BJ (cell line): ENCODE measurements around the gene ANKRD55. TPM values are rescaled to one million over a fixed set of nuclear protein-coding genes. Genes with fewer than 3 reads are reported as not detected.
"Not testable (repeated sequence)": the region's sequence is repeated elsewhere in the genome, so short reads cannot be mapped to it uniquely, and the experiment has no call there.

Source experiments
- CTCF ChIA-PET: fragments of 350-600 bp; formaldehyde crosslinking; extraction: SDS; loops from one replicate; lab custom pipeline; 2021; ENCODE audit warnings: antibody characterized with exemption, inconsistent platforms; lab: Yijun Ruan, JAX
- POLR2A ChIA-PET: fragments of 300-600 bp; sonication (Branson Sonifier 250); formaldehyde crosslinking; extraction: SDS; loops from one replicate; lab custom pipeline; 2021; ENCODE audit warnings: antibody characterized with exemption; lab: Charles Lee
- DNase-seq: peaks from one replicate; pipeline ENCODE4 v3.0.0-alpha.2; 2011; ENCODE audit warnings: low read depth
- H3K27me3 ChIP-seq: 2 replicates; pipeline ENCODE4 v1.6.0; 2011; ENCODE audit warnings: low read length; ENCODE audit not compliant: control insufficient read depth, insufficient read depth
- H3K36me3 ChIP-seq: 2 replicates; pipeline ENCODE4 v1.5.1; 2011; ENCODE audit warnings: low read length; ENCODE audit not compliant: control insufficient read depth, insufficient read depth
- H3K4me3 ChIP-seq: 2 replicates; pipeline ENCODE4 v1.5.1; 2011; ENCODE audit warnings: low read depth, mild to moderate bottlenecking, control low read depth, low read length
- polyA plus RNA-seq: library from polyadenylated mRNA; depleted of rRNA; stranded (reverse); fragments of >200 nt; gene quantifications from 2 replicates; pipeline ENCODE4 v1.2.3, GENCODE V29; 2011
- TF ChIP-seq, protein P1 (sequence below): IDR thresholded peaks from 2 replicates; pipeline ENCODE4 v1.5.1; 2011; ENCODE audit warnings: low read depth, mild to moderate bottlenecking, control low read depth, inconsistent platforms, low read length, moderate library complexity; ENCODE audit not compliant: insufficient read depth

Gene ANKRD55
- polyA plus RNA-seq, 1 experiment: not detected

- no peaks in the 10 kb centered on the region for H3K27me3 ChIP-seq
- POLR2A ChIA-PET: no interaction called here
- CTCF ChIA-PET: interaction anchor here (1.1 to 1.2 kb wide), 2 partner anchors 237 to 279 kb away, joined by 3 to 4 read pairs; no protein-coding TSS in a partner anchor
- no peak for DNase-seq
- no peak overlapping the region for H3K4me3 ChIP-seq
- TF ChIP-seq, protein P1, sequence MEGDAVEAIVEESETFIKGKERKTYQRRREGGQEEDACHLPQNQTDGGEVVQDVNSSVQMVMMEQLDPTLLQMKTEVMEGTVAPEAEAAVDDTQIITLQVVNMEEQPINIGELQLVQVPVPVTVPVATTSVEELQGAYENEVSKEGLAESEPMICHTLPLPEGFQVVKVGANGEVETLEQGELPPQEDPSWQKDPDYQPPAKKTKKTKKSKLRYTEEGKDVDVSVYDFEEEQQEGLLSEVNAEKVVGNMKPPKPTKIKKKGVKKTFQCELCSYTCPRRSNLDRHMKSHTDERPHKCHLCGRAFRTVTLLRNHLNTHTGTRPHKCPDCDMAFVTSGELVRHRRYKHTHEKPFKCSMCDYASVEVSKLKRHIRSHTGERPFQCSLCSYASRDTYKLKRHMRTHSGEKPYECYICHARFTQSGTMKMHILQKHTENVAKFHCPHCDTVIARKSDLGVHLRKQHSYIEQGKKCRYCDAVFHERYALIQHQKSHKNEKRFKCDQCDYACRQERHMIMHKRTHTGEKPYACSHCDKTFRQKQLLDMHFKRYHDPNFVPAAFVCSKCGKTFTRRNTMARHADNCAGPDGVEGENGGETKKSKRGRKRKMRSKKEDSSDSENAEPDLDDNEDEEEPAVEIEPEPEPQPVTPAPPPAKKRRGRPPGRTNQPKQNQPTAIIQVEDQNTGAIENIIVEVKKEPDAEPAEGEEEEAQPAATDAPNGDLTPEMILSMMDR: no peak
- H3K36me3 ChIP-seq: no peaks in the 10 kb centered on the region
These were observed 17.9 kb downstream of the ANKRD55 start for GRCh38 chr5:56215019-56215830.

DNA sequence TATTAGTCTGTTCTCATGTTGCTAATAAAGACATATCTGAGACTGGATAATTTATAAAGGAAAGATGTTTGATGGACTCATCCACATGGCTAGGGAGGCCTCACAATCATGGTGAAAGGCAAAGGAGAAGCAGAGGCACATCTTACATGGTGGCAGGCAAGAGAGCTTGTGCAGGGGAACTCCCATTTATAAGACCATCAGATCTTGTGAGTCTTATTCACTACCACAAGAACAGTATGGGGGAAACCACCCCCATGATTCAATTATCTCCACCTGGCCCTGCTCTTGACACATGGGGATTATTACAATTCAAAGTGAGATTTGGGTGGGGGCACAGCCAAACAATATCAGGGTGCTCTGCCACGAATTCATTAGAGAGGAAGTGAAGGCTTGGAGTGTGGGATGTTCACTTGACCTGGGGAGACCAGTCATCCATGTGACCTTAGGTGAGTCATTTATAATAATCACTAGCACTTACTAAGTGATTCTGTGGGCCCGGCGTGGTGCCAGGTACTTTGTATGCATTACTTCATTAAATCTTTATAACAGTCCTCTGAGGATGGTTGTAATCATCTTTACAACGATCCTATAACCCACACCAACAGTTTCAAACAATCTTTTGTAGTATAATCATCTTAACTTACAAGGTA lies 19.1 kb downstream of the ANKRD55 start:
- DNase-seq, H3K27me3 ChIP-seq, H3K4me3 ChIP-seq, POLR2A ChIA-PET, H3K36me3 ChIP-seq: not testable (repeated sequence)
- CTCF ChIA-PET: interaction anchor here (1.1 kb wide), 1 partner anchor 277 kb away, joined by 4 read pairs; no protein-coding TSS in a partner anchor

DNA sequence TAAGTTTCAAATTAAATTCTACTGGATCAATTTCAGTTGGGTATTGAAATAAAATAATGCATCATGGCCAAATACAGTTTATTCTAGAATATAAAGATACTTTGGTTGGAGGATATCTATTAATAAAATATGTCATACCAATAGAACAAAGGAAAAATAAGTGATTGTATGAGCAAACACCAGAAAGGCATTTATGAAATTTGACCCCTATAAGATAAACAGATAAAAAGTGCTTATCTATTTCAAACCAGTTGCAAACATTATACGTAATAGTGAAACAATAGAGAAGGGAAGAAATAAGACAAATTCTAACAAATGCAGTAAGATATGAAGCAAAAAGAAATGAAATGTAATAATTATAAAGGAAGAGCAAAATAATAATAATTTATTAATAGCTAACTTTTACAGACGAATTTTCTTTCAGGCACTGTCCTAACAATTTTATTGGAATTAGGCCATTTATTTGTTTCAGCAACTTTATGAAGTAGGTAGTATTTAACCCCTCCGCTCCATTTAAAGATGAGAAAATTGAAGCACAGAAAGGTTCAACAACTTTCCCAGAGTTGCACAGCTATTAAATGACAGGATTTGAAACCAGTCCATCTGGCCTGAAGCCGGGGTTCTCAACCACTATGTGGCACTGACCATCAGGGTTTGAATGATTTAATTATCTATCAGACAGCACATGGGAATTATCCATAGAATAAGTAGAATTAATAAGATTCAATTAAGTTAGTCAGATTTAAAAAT lies 20.8 kb downstream of the ANKRD55 start:
- no peaks in the 10 kb centered on the region for H3K36me3 ChIP-seq
- H3K4me3 ChIP-seq: no peak overlapping the region
- TF ChIP-seq, protein P1: no peak
- ChIA-PET CTCF (interaction anchor here (1.4 kb wide), 1 partner anchor 58 kb away, joined by 3 read pairs; no protein-coding TSS in a partner anchor), POLR2A (no interaction called here)
- DNase-seq: no peak
- no peaks in the 10 kb centered on the region for H3K27me3 ChIP-seq

GRCh38 chr5:56211298-56211865 lies 21.7 kb downstream of the ANKRD55 start:
- Histone ChIP-seq H3K36me3 (no peaks in the 10 kb centered on the region), H3K4me3 (no peak overlapping the region), H3K27me3 (no peaks in the 10 kb centered on the region)
- ChIA-PET CTCF (interaction anchor here (1.0 to 1.4 kb wide), 3 partner anchors 10 to 59 kb away, joined by 3 read pairs; no protein-coding TSS in a partner anchor), POLR2A (no interaction called here)
- DNase-seq: peak; percentile 78
- TF ChIP-seq, protein P1: no peak

- no peak for DNase-seq
- TF ChIP-seq, protein P1: no peak
- Histone ChIP-seq H3K36me3 (no peaks in the 10 kb centered on the region), H3K4me3 (no peak overlapping the region), H3K27me3 (no peaks in the 10 kb centered on the region)
- POLR2A ChIA-PET: no interaction called here
- CTCF ChIA-PET: interaction anchor here (0.7 to 1.2 kb wide), 2 partner anchors 26 to 191 kb away, joined by 3 read pairs; no protein-coding TSS in a partner anchor
These were observed 24.4 kb downstream of the ANKRD55 start for GRCh38 chr5:56208681-56209080.
